A549 (cell line): ENCODE measurements around the gene FAM3C.

Source experiments
- BHLHE40 ChIP-seq: IDR thresholded peaks from 2 replicates; pipeline ENCODE4 v1.6.1; 2012; ENCODE audit warnings: low read depth, low read length, inconsistent platforms
- CEBPB ChIP-seq, 2 experiments: fragments of >200 bp in 1 of 2; sonication (Bioruptor Twin) in 1 of 2; formaldehyde crosslinking in 1 of 2; IDR thresholded peaks; 2 replicates each; pipeline ENCODE4 v1.6.1; 2012 to 2016
- CTCF ChIP-seq: fragments of >200 bp; sonication (Bioruptor Twin); formaldehyde crosslinking; IDR thresholded peaks from 3 replicates; pipeline ENCODE4 v1.5.1; 2016
- EP300 ChIP-seq, 2 experiments: fragments of >200 bp; sonication (Bioruptor Twin); formaldehyde crosslinking; IDR thresholded peaks; 2 replicates in 1 of 2; 3 replicates in 1 of 2; pipeline ENCODE4 v1.6.1; 2016 to 2017
- MAFK ChIP-seq: fragments of 450-650 bp; IDR thresholded peaks from 2 replicates; pipeline ENCODE4 v1.6.1; 2014; ENCODE audit not compliant: partially characterized antibody
- RCOR1 ChIP-seq: fragments of 150-350 bp; IDR thresholded peaks from 2 replicates; pipeline ENCODE4 v1.6.1; 2014; ENCODE audit warnings: antibody characterized with exemption, low read length, low read depth
- RNF2 ChIP-seq: fragments of 200-600 bp; sonication (generic); IDR thresholded peaks from 2 replicates; pipeline ENCODE4 v1.6.1; 2016; ENCODE audit warnings: low read depth, mild to moderate bottlenecking, antibody characterized with exemption, moderate library complexity, borderline replicate concordance

DNA sequence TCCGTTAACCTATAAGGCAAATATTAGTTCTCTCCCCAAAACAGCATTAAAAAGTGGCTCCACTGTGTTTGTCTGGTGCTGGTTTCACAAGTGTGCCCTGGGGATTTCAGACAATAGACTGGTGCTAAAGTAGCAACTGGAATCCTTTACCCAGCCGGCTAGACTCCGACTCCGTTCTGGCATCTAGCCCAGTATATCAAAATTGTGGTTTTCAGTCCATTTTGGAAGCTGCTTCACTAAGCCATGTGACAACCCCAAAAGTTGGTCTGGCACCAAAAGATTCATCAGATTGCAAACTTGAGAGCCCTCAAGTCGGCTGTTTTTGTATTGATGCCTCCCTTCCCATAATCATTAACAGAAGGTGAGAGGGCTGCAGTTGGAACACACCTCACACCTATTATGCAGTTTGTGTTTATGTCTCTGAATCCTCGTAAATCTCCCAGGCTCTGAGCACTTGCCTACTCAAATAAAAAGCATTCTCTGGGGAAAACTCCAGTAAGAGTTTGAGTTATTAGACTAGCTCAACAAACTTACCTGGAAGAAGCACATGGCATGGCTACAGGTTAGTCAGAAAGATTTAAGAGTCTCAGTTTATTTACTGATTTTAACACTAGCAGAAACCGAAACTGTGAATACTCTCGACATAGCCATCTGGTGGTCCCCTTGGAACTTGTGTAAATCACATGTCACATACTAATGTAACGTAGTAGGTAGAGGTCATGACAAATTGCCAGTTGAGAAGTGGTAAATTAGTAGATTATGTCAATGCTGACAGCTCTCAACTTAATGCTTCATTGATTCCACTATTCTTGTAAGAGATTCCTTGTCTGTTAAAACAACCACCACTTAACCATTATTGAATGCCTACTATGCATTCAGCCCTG is 82.1 kb downstream of the FAM3C start:
- TF ChIP-seq MAFK, result no peak
- no peak for TF ChIP-seq CTCF
- TF ChIP-seq BHLHE40, result no peak
- no peak for TF ChIP-seq CEBPB (IDR thresholded peaks at IDR 0.05)
- TF ChIP-seq RCOR1, result no peak
- no peak for TF ChIP-seq RNF2
- TF ChIP-seq EP300 (IDR thresholded peaks at IDR 0.05), result no peak
